Stimulated activated CD4-positive, alpha-beta T cell treated with anti-CD3 and anti-CD28 coated beads, Interleukin-2, amount 100 ng/mL, for 4 hours (primary cell): ENCODE results near the gene STON2.
"Not testable (repeated sequence)": the region's sequence is repeated elsewhere in the genome, so short reads cannot be mapped to it uniquely, and the experiment has no call there.

ENCODE experiments used
- DNase-seq: peaks from one replicate; pipeline ENCODE4 v3.0.0-alpha.2; 2020; ENCODE audit warnings: low read depth

The STON2 gene, protein sequence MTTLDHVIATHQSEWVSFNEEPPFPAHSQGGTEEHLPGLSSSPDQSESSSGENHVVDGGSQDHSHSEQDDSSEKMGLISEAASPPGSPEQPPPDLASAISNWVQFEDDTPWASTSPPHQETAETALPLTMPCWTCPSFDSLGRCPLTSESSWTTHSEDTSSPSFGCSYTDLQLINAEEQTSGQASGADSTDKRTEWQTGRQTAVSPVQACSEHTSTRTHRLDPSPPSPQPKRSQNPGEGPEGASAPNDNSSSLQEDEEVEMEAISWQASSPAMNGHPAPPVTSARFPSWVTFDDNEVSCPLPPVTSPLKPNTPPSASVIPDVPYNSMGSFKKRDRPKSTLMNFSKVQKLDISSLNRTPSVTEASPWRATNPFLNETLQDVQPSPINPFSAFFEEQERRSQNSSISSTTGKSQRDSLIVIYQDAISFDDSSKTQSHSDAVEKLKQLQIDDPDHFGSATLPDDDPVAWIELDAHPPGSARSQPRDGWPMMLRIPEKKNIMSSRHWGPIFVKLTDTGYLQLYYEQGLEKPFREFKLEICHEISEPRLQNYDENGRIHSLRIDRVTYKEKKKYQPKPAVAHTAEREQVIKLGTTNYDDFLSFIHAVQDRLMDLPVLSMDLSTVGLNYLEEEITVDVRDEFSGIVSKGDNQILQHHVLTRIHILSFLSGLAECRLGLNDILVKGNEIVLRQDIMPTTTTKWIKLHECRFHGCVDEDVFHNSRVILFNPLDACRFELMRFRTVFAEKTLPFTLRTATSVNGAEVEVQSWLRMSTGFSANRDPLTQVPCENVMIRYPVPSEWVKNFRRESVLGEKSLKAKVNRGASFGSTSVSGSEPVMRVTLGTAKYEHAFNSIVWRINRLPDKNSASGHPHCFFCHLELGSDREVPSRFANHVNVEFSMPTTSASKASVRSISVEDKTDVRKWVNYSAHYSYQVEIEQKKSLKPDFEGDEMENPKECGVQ

DNA sequence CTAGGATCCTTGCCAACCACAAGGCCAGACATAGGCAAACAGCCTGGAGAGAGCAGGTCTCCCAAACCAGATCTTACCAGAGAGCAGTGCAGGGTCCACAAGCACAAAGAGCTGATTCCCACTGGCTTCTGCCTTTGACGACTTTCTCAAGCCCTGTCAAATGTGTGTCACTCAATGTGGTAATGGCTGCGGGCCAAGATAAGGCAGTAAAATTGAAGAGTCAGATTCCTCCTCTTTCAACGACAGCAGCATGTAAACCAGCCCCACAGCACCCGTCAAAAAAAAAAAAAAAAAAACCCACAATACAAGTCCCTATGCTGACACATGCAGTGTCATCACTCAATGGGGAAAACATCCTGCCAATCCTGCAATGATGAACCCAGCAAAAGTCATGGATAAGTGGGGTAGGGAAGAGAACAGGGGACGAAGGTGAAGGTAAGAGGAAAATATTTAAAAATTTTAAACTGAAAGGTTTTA lies at the start of gene STON2:
STON2 (minus strand) TSS at position 123 of the 477 bp plus-strand sequence. CDS start 1,942 bp downstream, outside the sequence.
- no peak for DNase-seq

DNA sequence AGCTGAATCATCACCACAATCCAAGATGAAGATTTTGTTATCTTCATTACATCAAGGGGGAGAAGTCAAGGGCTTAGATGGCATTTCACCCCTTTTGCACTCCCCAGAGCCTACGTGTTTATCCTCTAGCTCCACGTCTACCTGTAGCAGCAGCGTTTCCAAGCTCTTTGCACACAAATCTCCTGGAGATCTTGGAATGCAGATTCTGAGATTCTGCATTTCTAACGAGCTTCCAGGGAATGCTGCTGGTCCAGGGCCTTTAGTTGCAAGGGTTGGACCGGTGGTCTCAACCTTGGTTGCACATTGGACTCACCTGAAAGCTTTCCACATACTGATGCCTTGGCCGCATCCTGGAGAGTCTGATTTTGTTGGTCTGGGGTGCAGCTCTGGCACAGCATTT lies 49.5 kb upstream of the STON2 start:
- DNase-seq = no peak

DNA sequence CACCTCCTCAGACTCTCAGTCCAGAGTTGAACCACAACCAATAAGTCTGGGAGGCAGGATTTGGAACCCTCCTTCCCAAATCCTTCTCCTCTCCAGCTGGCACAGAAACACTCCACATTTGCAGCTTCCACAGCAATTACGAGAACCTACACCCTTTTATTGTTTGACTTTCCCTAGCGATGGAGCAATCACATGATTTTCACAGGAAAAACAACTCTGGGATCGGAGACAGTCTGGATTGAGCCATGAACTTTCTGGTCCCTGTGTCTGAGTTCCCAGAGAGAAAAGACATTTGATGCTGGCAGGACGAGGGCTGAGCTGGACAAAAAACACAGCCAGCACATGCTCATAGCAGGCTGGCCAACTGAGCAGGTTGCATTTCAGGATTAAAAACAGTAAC lies 49.0 kb upstream of the STON2 start:
- no peak for DNase-seq

DNA sequence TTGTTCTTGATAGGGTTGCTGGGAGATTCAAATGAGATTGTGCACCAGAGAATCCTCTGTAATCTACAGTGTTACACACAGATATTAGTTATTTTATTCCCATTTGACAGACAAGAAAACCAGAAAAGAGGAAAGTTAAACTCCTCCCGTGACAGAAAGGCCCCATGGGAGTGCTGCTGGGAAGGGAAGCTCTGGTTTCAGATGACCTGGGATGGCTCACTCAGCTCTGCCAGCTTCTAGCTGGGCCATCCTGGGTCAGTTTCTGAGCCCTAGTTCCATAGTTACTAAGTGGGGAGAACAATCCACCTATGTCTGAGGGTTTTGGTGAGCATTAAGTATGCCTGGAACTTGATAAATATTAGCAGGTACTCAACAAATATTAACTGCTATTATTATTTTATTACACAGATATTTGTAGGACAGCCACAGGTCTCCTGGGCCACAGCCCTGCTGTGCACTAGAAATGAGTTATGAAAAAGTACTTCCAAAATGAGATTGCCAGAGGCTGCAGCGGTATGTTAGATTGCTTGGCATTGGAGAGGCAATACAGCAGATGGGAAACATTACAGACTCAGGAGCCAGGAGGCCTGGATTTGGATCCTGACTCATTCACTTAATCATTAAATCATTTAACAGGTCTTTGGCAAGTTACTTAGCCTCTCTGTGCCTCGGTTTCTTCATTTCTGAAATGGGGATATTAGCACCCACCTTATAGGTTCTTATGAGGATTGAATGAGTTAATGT lies 47.1 kb upstream of the STON2 start:
- no peak for DNase-seq

DNA sequence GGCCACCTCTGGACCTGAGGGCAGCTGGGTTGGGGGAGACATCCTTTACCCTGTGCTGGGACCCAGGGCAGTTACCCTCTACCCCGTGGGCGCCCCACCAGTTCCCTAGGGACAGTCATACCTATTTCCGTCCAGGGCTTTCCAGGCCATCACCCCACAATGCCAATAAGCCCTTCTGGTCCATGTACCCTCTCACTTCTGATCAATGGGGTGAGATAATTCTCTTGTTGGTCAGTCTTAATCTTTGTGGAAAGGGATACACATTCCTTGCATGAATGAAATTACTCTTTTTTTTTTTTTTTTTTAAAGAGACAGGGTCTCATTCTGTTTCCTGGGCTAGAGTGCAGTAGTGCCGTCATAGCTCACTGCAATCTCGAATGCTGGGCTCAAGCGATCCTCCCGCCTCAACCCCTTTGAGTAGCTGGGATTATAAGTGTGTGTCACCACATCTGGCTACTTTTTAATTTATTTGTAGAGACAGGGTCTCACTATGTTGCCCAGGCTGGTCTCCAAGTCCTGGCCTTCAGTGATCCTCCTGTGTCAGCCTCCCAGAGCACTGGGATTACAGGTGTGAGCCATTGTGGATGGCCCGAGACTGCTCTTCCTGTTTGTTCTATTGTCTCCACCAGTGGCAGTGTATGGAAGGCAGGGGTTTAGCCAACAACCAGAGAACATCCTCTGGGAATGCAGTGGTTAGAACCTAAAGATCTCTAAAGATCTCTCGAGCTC lies 46.3 kb upstream of the STON2 start:
- no peak for DNase-seq

DNA sequence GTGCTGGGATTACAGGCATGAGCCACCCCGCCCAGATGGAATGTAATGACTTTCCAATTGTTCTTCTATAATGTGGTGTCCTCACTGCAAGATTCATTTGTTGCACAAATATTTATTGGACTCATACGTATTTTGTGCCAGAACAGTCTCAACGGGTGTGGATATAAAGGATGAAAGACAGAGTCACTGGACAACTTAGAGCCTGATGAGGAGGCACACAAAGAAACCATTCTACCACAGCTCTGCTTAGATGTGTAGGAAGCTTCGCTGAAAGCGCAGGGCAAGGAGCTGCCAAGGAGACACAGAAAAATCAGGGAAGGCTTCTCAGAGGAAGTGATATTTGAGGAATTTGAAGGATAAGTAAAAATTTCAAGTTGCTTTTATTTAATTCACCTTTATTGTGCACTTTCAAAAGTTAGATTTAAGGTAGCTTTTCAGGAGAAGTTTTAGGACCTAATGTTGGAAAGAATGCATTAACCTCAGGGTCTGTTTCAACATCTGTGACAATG lies 41.6 kb upstream of the STON2 start:
- DNase-seq = no peak

DNA sequence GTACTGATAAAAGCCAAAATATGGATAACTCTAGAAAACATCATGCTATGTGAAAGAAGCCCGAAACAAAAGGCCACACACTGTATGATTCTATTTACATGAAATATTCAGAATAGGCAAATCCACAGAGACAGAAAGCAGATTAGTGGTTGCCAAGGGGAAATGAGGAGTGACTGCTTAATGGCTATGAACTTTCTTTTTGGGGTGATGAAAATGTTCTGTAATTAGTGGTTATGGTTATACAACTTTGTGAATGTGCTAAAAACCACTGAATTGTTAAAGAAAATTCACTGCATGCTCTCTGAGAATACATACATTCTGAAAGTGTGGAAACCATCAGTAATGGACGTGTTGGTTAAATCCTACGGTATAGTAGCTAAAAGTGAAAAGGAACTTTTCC lies 39.9 kb upstream of the STON2 start:
- no peak for DNase-seq

DNA sequence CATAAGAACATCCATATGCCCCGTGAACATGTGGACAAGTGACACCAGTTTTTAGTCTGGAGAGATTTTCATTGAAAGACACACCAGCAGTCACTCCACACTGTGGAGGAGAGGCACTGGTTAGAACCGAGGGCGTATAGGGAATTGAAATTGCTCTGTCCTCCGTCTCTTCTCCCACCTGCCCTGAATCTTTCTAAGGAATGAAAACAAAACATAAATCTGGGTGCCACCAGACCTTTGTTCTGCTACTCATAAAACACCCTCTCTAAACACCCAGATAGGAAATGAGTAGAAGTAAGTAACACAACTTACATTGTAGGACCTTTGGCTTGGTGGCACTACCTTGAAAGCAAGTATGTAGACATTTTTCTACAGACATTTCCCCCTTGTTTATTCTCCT lies 37.1 kb upstream of the STON2 start:
- no peak for DNase-seq

DNA sequence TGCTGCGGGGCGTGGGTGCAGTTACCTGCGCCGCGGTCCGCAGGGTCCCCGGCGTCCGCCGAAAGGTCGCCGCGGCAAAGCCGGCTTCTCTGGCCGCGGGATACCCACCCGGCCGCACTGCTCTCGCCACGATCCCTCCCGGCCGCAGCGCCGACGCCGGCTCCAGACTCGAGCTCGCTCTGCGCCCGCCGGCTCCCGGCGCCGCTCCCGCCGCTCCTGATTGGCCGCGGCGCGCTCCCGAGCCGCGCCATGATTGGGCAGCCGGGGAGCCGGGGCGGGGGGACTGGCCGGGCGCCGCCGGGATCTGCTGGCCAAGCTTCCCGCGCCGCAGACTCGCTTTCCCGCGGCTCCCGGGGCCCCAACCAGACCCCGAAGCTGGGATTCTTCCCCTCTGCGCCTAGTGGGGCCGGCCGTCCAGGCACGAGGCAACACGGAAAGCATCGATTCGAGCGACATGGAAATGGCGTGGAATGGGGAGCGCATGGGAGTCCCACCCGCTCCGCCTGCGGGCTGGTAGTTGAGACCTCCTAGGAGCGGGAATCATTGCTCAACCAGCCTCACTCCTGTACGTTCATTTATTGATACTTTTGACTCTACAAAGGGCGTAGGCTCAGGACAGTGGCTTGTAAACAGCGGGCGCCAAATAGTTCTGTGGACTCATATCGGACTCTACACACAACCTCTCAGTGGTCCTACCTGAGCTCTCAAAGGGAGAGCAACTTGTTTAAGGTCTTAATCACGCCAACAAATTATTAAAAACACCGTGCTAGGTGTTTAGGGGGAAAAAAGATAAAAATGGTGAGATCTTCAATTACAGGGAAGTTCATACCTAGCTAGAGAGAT lies 36.4 kb upstream of the STON2 start:
- DNase-seq = no peak

DNA sequence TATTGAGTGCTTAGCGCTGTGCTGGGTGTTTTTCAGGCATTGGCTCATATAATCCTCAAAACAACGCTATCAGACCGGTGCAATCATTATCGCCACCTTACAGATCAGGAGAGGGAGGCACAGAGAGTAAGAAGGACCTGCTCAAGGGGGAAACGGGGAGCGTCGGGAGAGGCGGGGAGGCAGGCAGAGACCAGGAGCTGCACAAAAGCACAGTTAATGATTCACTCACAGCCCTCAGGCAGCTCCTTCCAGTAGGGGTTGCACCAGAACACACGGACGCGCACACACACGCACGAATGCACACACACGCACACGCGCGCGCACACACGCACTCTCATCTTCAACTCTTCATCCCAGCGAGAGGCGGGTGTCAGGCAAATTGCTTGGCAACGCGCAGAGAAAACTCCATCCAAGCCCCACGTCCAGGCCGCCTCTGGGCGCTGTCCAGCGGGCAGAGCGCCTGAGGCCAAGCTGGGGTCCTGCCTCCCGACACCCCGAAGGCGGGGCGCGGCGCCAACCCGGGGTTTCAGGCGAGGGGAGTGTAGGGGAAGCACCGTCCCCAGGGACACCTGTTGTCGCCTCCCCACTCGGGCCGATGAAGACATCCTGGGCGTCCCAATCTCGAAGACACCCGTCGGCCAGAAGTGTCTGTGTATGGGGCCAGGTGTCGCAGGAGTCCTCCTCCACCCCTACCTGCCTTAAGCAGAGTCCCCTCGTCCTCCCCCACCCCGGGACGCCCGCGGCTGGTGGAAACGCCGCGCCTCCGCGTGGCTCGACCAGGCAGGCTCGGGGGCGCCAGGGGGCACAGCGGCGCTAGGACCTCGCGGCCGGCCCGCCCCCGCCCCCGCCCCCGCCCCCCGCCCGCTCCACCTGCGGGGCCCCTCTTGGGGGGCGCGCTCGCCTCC lies 35.5 kb upstream of the STON2 start:
- no peak for DNase-seq

DNA sequence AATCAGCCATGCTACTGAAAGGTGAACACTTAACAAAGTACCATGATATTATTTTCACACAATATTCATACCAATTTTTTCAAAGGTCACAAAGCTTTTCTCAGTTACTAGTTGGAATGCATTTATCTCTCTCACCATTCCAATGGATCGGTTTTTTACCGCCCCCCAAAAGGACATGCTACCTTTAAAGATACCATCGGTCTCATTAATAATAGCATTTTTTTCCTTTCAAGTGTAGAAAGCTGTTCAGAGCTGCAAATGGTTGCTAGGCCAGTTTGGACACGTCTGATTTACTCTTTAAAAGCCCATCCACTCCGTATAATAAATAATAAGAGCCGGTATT lies 34.9 kb upstream of the STON2 start:
- no peak for DNase-seq

DNA sequence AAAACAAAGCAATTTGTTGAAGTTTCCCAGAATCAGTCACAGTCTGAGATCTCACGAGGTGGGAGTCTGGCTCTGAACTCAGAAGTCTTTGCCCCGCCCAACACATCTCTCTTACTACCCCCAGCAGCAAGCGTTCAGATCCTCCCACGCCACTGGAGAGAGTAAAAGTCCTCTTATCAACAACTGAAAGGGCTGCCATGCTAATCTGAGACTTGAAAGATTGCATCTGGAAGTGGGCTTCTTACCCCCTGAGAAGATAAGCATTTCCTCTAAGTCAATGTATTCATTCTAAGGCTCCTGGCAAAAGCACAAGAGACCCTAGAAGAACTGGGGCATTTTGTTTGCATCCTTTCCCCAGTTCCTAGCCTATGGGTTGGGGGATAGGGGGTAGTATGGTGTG lies 34.1 kb upstream of the STON2 start:
- no peak for DNase-seq

DNA sequence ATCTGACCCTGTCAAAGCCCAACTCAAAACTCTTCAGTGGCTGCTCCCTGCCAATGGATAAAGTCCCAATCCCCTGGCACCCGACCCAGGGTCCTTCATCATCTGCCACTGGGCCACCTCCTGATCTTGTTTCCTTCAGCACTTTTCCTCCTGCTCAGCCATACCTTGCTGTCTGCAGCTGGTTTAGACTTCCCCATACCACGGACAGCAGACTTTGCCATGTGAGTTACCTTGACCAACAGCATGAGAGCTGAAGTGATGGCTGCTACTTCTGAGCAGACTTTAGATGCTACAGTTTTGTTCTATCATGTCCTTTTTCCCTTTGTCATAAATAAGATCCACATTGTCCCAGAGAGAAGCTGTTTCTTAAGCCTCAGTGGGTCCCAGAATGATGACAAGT lies 33.3 kb upstream of the STON2 start:
- no peak for DNase-seq

DNA sequence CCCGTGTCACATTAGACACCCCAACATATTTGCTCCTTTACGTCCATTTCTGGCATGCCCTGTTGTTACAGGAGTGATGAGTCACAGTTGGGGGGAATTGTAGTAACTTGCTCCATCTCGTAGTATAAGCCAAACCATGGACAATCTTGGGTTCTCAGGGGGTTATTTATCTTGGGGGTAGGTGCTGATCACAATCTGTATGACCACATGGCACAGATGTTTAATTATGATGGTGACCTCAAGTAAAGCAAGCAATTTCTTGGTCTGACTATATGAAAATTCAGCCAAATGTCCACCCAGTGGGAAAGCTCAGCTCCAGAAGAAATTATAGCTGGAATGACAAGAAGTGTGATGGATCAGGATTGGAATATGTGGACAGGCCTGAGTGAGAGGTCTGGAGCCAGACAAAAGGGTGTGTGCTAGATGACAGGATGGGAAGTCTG lies 32.1 kb upstream of the STON2 start:
- no peak for DNase-seq

DNA sequence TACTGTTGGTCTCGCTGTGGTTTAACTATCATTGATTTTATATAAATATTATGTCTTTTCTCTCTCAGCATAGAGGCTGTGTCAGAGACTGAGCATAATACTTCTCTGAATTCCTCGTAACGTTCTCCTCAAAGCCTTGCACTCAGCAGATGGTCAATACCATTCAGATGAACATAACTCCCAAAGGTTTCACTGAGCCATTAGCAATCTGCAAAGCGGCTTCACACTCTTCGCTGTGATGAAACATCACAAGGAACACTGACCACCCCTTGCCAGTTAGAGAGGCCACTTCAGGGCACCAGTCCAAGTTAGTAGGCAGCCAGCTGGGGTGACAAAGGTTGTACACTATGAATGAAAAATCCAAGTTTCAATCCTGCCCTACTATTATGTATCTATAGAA lies 30.1 kb upstream of the STON2 start:
- no peak for DNase-seq

DNA sequence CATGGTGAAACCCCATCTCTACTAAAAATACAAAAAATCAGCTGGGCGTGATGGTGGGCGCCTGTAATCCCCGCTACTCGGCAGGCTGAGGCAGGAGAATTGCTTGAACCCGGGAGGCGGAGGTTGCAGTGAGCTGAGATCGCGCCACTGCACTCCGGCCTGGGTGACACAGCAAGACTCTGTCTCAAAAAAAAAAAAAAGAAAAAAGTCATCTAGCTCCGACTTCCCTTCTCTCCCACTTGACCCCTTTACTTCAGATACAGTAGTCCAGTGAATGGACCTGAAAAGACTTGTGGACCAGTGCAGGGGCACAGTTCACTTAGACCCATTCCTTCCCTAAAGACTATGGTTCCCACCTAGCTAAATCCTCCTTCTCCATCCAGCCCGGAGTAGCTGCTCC lies 29.6 kb upstream of the STON2 start:
- not testable (repeated sequence) for DNase-seq

DNA sequence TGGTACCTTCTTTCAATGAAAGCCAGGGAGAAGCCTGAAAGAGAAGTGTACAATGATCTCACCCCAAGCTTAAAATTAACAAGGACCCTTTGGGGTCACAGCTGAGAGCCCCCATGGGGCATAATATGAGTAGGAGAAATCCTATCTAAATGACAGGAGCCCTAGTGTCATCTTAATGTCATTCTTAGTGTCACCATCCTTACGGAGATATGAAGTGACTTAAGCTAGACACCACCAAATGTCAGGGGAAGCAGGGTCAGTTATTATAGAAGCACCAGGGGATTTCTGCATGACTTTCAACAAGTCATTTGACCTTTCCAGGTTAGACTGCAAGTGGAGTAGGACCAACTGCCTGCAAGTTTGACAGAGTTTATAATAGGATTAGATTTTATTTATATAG lies 28.9 kb upstream of the STON2 start:
- DNase-seq = no peak

DNA sequence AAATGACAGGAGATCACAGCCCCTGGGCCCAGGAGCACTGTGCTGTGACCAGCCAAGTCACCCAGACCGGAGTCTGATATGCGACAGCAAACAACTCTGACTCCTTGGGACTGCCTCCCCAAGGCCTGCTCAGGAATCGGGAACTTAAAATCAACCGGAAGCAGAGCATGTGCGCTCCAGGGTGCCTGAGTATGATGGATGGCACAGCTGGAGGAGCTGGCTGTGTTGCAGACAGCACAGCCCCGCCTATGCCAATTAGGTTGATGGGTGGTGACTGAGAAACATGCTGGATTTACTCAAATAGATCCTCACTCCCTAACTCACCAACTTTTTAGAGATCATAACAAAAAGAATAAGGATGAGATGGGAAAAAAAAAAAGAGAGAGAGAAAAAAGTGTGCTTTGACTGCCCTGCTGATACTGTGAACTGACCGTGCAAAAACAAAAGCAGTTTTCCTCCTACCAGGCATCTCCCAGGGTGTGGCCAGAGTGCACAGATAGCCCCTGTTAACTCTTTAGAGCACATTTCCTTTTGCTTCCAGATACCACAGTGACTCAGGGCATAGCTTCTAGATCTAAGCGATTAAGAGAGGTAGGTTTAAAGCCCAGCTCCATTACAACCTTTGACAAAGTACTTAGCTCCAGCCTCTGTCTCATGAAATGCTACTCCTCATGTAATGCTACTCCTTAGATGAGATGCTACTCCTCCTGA lies 27.4 kb upstream of the STON2 start:
- no peak for DNase-seq

DNA sequence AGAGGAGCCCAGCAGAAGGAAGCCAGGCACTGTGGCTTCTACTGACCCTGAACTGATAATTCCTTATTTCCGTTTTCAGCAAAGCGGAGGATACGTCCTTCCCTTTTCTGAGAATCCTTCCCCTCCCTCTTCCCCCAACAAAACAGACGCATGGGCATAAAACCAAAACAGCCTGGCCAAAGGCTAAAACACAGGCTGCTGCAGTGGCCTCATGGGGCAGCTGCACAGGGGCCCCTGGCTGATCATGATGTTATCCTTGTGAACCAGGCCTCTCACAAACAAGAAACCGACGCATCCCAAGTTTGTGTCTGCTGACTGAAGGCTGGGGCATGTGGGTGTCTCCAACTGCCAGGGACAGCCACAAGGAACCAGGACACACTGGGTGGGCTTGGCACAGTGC lies 23.4 kb upstream of the STON2 start:
- DNase-seq = no peak
